HL-60 (cell line): ENCODE measurements around the gene FBXW7.

Experiments used
- DNase-seq, 2 experiments: peaks; one replicate each; pipeline ENCODE4 v3.0.0-alpha.2; 2010 to 2020; ENCODE audit warnings: low read depth in 1 of 2, low spot score in 1 of 2
- H3K27ac ChIP-seq: fragments of 250-450 bp; sonication (Bioruptor Pico); replicated peaks from 2 replicates; pipeline ENCODE4 v1.5.1; 2020; ENCODE audit warnings: mild to moderate bottlenecking, moderate library complexity
- H3K27me3 ChIP-seq: fragments of 250-450 bp; sonication (Bioruptor Pico); 2 replicates; pipeline ENCODE4 v1.5.1; 2021; ENCODE audit warnings: mild to moderate bottlenecking, moderate library complexity; ENCODE audit not compliant: insufficient read depth, poor library complexity, severe bottlenecking
- H3K4me3 ChIP-seq: replicated peaks from 2 replicates; pipeline ENCODE4 v1.5.1; 2011; ENCODE audit warnings: mild to moderate bottlenecking, control low read depth, low read length; ENCODE audit not compliant: insufficient read depth
- GABPA ChIP-seq: IDR thresholded peaks from 2 replicates; pipeline ENCODE4 v1.6.1; 2012; ENCODE audit warnings: low read depth
- POLR2AphosphoS5 ChIP-seq: IDR thresholded peaks from 2 replicates; pipeline ENCODE4 v1.6.1; 2012; ENCODE audit warnings: low read depth
- SPI1 ChIP-seq: IDR thresholded peaks from 2 replicates; pipeline ENCODE4 v1.6.1; 2012; ENCODE audit warnings: low read depth, mild to moderate bottlenecking, borderline replicate concordance
- TF ChIP-seq, protein P1 (sequence below): IDR thresholded peaks from 2 replicates; pipeline ENCODE4 v1.6.1; 2012; ENCODE audit warnings: low read depth; ENCODE audit not compliant: insufficient replicate concordance
- TF ChIP-seq, protein P2 (sequence below): IDR thresholded peaks from one replicate; pipeline ENCODE4 v1.5.1; 2011; ENCODE audit warnings: low read length, control low read depth, inconsistent platforms; ENCODE audit not compliant: insufficient read depth

The FBXW7 gene

DNA sequence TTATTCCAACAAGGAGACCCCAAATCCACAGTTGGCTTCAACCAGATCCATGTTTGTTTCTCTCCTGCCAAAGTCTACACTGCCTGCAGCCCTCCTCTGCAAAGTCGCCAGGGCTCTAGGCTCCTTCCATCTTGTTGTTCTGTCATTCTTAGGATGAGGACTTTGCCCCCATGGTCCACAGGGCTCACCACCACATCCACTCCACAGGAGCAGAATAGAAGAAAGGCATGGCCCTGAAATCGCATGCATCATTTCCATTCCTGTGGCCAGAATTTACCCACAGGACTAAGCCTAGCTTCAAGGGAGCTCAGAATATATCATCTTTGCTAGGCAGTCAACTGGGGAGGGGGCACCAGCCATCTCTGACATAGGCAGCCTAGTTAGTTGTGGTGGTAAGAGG, 254.7 kb downstream of the FBXW7 start:
- TF ChIP-seq GABPA (no peak), POLR2AphosphoS5 (no peak), SPI1 (no peak)
- TF ChIP-seq, protein P1, sequence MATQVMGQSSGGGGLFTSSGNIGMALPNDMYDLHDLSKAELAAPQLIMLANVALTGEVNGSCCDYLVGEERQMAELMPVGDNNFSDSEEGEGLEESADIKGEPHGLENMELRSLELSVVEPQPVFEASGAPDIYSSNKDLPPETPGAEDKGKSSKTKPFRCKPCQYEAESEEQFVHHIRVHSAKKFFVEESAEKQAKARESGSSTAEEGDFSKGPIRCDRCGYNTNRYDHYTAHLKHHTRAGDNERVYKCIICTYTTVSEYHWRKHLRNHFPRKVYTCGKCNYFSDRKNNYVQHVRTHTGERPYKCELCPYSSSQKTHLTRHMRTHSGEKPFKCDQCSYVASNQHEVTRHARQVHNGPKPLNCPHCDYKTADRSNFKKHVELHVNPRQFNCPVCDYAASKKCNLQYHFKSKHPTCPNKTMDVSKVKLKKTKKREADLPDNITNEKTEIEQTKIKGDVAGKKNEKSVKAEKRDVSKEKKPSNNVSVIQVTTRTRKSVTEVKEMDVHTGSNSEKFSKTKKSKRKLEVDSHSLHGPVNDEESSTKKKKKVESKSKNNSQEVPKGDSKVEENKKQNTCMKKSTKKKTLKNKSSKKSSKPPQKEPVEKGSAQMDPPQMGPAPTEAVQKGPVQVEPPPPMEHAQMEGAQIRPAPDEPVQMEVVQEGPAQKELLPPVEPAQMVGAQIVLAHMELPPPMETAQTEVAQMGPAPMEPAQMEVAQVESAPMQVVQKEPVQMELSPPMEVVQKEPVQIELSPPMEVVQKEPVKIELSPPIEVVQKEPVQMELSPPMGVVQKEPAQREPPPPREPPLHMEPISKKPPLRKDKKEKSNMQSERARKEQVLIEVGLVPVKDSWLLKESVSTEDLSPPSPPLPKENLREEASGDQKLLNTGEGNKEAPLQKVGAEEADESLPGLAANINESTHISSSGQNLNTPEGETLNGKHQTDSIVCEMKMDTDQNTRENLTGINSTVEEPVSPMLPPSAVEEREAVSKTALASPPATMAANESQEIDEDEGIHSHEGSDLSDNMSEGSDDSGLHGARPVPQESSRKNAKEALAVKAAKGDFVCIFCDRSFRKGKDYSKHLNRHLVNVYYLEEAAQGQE: no peak
- TF ChIP-seq, protein P2, sequence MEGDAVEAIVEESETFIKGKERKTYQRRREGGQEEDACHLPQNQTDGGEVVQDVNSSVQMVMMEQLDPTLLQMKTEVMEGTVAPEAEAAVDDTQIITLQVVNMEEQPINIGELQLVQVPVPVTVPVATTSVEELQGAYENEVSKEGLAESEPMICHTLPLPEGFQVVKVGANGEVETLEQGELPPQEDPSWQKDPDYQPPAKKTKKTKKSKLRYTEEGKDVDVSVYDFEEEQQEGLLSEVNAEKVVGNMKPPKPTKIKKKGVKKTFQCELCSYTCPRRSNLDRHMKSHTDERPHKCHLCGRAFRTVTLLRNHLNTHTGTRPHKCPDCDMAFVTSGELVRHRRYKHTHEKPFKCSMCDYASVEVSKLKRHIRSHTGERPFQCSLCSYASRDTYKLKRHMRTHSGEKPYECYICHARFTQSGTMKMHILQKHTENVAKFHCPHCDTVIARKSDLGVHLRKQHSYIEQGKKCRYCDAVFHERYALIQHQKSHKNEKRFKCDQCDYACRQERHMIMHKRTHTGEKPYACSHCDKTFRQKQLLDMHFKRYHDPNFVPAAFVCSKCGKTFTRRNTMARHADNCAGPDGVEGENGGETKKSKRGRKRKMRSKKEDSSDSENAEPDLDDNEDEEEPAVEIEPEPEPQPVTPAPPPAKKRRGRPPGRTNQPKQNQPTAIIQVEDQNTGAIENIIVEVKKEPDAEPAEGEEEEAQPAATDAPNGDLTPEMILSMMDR: no peak
- no peak overlapping the region for H3K27ac ChIP-seq
- no peak overlapping the region for H3K4me3 ChIP-seq
- no peak for DNase-seq
- H3K27me3 ChIP-seq: no peaks in the 10 kb centered on the region

DNA sequence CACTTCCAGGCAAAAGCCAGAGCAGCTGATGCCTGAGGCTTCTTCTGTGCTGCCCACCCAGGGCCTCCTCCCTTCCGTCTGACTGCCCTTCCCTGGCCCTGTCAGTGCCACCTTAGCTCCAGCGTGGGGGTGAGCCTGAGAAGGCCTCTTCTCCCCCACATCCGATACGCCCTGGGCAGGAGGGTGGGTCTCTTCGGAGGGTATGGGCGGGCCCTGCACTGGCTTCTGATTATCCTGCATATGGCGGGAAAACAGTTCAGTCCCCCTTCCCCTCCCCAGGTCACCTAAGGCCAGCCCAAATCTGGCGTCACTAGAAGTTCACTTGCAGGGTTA, 256.7 kb downstream of the FBXW7 start:
- H3K27me3 ChIP-seq: no peaks in the 10 kb centered on the region

DNA sequence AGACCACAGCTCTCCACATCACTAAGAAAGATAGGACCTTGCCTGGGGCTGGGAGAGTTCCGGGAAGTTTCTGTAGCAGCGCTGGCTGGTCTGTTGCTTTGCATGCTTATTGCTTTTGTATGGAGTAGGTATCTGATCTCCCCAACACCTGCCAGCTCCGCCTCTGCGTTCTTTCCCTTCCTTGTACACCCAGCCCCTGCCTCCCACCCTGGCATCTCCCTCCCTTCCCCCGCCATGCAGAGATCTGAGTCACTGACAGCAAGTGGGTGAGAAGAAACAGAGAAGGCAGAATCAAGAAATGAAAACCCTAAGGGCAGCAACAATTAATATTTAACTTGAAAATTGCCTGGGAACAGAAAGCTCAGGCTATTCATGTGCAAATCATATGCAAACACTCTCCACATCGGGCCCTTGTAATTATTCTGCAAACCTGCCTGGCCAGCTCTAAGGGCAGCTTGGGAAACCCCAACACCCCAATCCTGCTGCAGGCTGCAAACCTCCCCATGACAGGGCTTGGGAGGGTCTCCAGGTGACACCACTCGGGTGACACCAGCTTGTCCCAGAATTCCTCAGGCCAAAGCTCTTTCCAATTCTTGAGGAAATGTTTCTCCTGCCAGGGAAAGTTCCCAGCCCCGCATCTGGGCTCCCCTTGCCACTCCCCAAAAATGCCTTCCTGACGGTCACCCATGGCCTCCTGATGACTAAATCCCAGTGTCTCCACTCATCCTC, 257.2 kb downstream of the FBXW7 start:
- no peak overlapping the region for H3K4me3 ChIP-seq
- no peak for DNase-seq
- TF ChIP-seq, protein P1: no peak
- TF ChIP-seq, protein P2: no peak
- TF ChIP-seq POLR2AphosphoS5: no peak
- no peak for TF ChIP-seq SPI1
- no peak for TF ChIP-seq GABPA
- H3K27ac ChIP-seq: no peak overlapping the region
- no peaks in the 10 kb centered on the region for H3K27me3 ChIP-seq

More for the DNA sequence above, 256.7 kb downstream of the FBXW7 start:
- no peak overlapping the region for H3K27ac ChIP-seq
- DNase-seq: no peak
- no peak overlapping the region for H3K4me3 ChIP-seq
- no peak for TF ChIP-seq POLR2AphosphoS5
- TF ChIP-seq GABPA: no peak
- TF ChIP-seq, protein P2: no peak
- no peak for TF ChIP-seq SPI1
- TF ChIP-seq, protein P1: no peak
